Esophagus squamous epithelium (tissue), 4 donors: Measurements from ENCODE around the gene POLE2.

Source experiments
- POLR2A ChIP-seq, 4 donors: fragments of 450-650 bp; IDR thresholded peaks; one replicate each; pipeline ENCODE4 v1.6.1; 2017; ENCODE audit warnings: antibody characterized with exemption in 4 of 4, mild to moderate bottlenecking in 4 of 4, moderate library complexity in 3 of 4
- TF ChIP-seq, protein P1 (sequence below), 6 experiments: fragments of 450-650 bp in 4 of 6; fragments of 200-600 bp in 2 of 6; sonication (generic) in 2 of 6; IDR thresholded peaks; one replicate each; pipeline ENCODE4 v1.5.1; 2016 to 2019; ENCODE audit warnings: antibody characterized with exemption in 6 of 6, mild to moderate bottlenecking in 4 of 6, moderate library complexity in 4 of 6

DNA sequence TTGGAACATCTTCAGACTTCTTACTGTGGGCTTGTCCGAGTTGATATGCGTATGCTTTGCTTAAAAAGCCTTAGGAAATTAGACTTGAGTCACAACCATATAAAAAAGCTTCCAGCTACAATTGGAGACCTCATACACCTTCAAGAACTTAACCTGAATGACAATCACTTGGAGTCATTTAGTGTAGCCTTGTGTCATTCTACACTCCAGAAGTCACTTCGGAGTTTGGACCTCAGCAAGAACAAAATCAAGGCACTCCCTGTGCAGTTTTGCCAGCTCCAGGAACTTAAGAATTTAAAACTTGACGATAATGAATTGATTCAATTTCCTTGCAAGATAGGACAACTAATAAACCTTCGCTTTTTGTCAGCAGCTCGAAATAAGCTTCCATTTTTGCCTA, 80.4 kb downstream of the POLE2 start:
- TF ChIP-seq, protein P1, sequence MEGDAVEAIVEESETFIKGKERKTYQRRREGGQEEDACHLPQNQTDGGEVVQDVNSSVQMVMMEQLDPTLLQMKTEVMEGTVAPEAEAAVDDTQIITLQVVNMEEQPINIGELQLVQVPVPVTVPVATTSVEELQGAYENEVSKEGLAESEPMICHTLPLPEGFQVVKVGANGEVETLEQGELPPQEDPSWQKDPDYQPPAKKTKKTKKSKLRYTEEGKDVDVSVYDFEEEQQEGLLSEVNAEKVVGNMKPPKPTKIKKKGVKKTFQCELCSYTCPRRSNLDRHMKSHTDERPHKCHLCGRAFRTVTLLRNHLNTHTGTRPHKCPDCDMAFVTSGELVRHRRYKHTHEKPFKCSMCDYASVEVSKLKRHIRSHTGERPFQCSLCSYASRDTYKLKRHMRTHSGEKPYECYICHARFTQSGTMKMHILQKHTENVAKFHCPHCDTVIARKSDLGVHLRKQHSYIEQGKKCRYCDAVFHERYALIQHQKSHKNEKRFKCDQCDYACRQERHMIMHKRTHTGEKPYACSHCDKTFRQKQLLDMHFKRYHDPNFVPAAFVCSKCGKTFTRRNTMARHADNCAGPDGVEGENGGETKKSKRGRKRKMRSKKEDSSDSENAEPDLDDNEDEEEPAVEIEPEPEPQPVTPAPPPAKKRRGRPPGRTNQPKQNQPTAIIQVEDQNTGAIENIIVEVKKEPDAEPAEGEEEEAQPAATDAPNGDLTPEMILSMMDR (IDR thresholded peaks at IDR 0.05), result no peak
- TF ChIP-seq POLR2A (IDR thresholded peaks at IDR 0.05), result no peak
